ENCODE results near the gene ETS1. TPM values are rescaled to one million over a fixed set of nuclear protein-coding genes. Genes with fewer than 3 reads are reported as not detected.

Gene ETS1
- total RNA-seq, 1 donor from 2014 or later, result 41.4 TPM

- DNase-seq, result no peak
Measured at GRCh38 chr11:128593281-128593680, 5.9 kb upstream of the ETS1 start.

GRCh38 chr11:128592454-128592853 lies 5.1 kb upstream of the ETS1 start:
- DNase-seq, result no peak

- no peak for DNase-seq
Measured at GRCh38 chr11:128590587-128590986, 3.2 kb upstream of the ETS1 start.

- no peak for DNase-seq
Measured at GRCh38 chr11:128589998-128590397, 2.6 kb upstream of the ETS1 start.

GRCh38 chr11:128588093-128588492 lies 735 bp upstream of the ETS1 start:
- DNase-seq, result no peak

- DNase-seq, result no peak
Measured at GRCh38 chr11:128586689-128587088, 669 bp downstream of the ETS1 start.

- DNase-seq, result no peak
Measured at GRCh38 chr11:128585498-128586238, 1.7 kb downstream of the ETS1 start.

GRCh38 chr11:128584253-128584652 lies 3.1 kb downstream of the ETS1 start:
- DNase-seq, result no peak

GRCh38 chr11:128582496-128583366 lies 4.6 kb downstream of the ETS1 start:
- DNase-seq, result peak; percentile 48

GRCh38 chr11:128581561-128582272 lies 5.6 kb downstream of the ETS1 start:
- DNase-seq, result peak; percentile 79

GRCh38 chr11:128580612-128581011 lies 6.7 kb downstream of the ETS1 start:
- DNase-seq, result no peak

- no peak for DNase-seq
Measured at GRCh38 chr11:128579798-128580504, 7.4 kb downstream of the ETS1 start.

- DNase-seq, result no peak
Measured at GRCh38 chr11:128576555-128576954, 10.8 kb downstream of the ETS1 start.

GRCh38 chr11:128575961-128576350 lies 11.4 kb downstream of the ETS1 start:
- peak; percentile 60 for DNase-seq

GRCh38 chr11:128575174-128575960 lies 12.0 kb downstream of the ETS1 start:
- peak; percentile 60 for DNase-seq

GRCh38 chr11:128574576-128575011 lies 12.8 kb downstream of the ETS1 start:
- DNase-seq, result no peak

- no peak for DNase-seq
Measured at GRCh38 chr11:128573638-128574037, 13.7 kb downstream of the ETS1 start.

- DNase-seq, result no peak
Measured at GRCh38 chr11:128572965-128573364, 14.4 kb downstream of the ETS1 start.

- no peak for DNase-seq
Measured at GRCh38 chr11:128570632-128571031, 16.7 kb downstream of the ETS1 start.

GRCh38 chr11:128569291-128569690 lies 18.1 kb downstream of the ETS1 start:
- no peak for DNase-seq

- DNase-seq, result peak; percentile 34
Measured at GRCh38 chr11:128568166-128568778, 19.1 kb downstream of the ETS1 start.

Data from skin of body (tissue), 2 donors.